Left ventricle myocardium inferior (tissue), 1 donor: Measurements from ENCODE around the gene TXK. TPM values are rescaled to one million over a fixed set of nuclear protein-coding genes. Genes with fewer than 3 reads are reported as not detected.

Source experiments
- DNase-seq: peaks from one replicate; pipeline ENCODE4 v3.0.0-alpha.2; 2020
- H3K27ac ChIP-seq: fragments of 200-600 bp; replicated peaks from 2 replicates; pipeline ENCODE4 v1.8.0; 2021
- H3K27me3 ChIP-seq: fragments of 200-600 bp; 2 replicates; pipeline ENCODE4 v1.8.0; 2021; ENCODE audit warnings: low read depth
- H3K36me3 ChIP-seq: fragments of 200-600 bp; 2 replicates; pipeline ENCODE4 v1.8.0; 2021
- H3K4me1 ChIP-seq: fragments of 200-600 bp; 2 replicates; pipeline ENCODE4 v1.8.0; 2021
- H3K4me3 ChIP-seq: fragments of 200-600 bp; 2 replicates; pipeline ENCODE4 v1.8.0; 2021; ENCODE audit warnings: mild to moderate bottlenecking, moderate library complexity
- H3K9me3 ChIP-seq: fragments of 200-600 bp; replicated peaks from 2 replicates; pipeline ENCODE4 v1.8.0; 2021
- intact Hi-C: fragments of 100-400 bp; cut with micrococcal nuclease; formaldehyde crosslinking; loops from one replicate; pipeline ENCODE4 v1.11.0; 2022
- total RNA-seq: library from RNA; stranded (reverse); fragmentation: NEBNext Ultra II Directional; extraction: Animal tissue kit (Norgen Biotek cat#: 25700); gene quantifications from one replicate; pipeline ENCODE4 v1.2.1, GENCODE V29; 2021
- TF ChIP-seq, protein P1 (sequence below): fragments of 200-600 bp; IDR thresholded peaks from 2 replicates; pipeline ENCODE4 v1.8.0; 2021; ENCODE audit warnings: antibody characterized with exemption, mild to moderate bottlenecking, borderline replicate concordance
- donor health status: DM: no; HTN: yes; CAD: no; lungs with severe emphysema.

The TXK gene
- total RNA-seq, 1 donor from 2014 or later = 0.71 TPM

- H3K4me1 ChIP-seq = no peaks in the 10 kb centered on the region
- H3K27ac ChIP-seq = no peak overlapping the region
- no peak overlapping the region for H3K4me3 ChIP-seq
- no peaks in the 10 kb centered on the region for H3K36me3 ChIP-seq
- H3K9me3 ChIP-seq = no peaks in the 10 kb centered on the region
- TF ChIP-seq, protein P1, sequence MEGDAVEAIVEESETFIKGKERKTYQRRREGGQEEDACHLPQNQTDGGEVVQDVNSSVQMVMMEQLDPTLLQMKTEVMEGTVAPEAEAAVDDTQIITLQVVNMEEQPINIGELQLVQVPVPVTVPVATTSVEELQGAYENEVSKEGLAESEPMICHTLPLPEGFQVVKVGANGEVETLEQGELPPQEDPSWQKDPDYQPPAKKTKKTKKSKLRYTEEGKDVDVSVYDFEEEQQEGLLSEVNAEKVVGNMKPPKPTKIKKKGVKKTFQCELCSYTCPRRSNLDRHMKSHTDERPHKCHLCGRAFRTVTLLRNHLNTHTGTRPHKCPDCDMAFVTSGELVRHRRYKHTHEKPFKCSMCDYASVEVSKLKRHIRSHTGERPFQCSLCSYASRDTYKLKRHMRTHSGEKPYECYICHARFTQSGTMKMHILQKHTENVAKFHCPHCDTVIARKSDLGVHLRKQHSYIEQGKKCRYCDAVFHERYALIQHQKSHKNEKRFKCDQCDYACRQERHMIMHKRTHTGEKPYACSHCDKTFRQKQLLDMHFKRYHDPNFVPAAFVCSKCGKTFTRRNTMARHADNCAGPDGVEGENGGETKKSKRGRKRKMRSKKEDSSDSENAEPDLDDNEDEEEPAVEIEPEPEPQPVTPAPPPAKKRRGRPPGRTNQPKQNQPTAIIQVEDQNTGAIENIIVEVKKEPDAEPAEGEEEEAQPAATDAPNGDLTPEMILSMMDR = no peak
- intact Hi-C loops = no loop called here
- H3K27me3 ChIP-seq = peaks cover 6% of the 10 kb centered on the region
- no peak for DNase-seq
Observed at GRCh38 chr4:48039561-48039960, 94.5 kb downstream of the TXK start.

DNA sequence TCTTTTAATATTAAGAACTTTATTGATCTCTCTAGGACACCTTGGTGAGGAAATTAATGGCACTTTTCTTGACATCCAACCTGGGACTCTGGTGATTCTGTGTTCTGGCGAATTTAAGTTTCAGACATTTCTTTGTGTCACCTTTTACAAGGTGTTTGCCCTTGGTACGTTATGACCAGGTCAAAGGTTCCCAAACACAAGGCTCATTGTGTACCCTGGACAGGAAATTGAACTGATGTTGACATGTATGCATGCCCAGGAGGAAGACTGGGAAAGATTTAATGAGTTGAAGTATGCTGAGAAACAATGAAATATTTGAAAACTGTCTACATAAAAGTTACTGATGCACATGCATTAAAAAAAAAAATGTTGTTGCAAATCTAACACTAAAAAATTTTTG lies 95.4 kb downstream of the TXK start:
- DNase-seq = no peak
- TF ChIP-seq, protein P1 = no peak
- H3K27ac ChIP-seq = no peak overlapping the region
- no peaks in the 10 kb centered on the region for H3K9me3 ChIP-seq
- H3K4me3 ChIP-seq = no peak overlapping the region
- intact Hi-C loops = no loop called here
- no peaks in the 10 kb centered on the region for H3K36me3 ChIP-seq
- H3K4me1 ChIP-seq = no peaks in the 10 kb centered on the region
- H3K27me3 ChIP-seq = peaks cover 6% of the 10 kb centered on the region

DNA sequence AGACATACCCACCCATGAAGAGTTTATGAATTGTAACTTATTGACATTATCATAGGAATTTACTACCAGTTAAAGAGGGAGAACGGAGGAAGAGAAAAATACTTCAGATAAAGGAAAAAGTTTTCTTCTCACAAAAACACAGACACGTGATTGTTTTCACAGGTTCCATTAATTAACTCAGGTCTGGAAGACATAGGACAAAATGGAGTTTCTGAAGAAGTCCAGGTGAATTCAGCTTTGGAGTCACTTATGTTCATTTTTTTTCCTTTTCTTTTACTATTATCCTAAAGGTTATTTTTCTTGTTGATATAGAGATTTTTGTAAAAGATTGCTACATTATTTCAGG lies 97.0 kb downstream of the TXK start:
- intact Hi-C loops = no loop called here
- Histone ChIP-seq H3K27ac (no peak overlapping the region), H3K27me3 (peaks cover 6% of the 10 kb centered on the region), H3K4me1 (peaks cover 7% of the 10 kb centered on the region), H3K9me3 (no peaks in the 10 kb centered on the region), H3K4me3 (no peak overlapping the region), H3K36me3 (no peaks in the 10 kb centered on the region)
- TF ChIP-seq, protein P1 = no peak
- DNase-seq = no peak

DNA sequence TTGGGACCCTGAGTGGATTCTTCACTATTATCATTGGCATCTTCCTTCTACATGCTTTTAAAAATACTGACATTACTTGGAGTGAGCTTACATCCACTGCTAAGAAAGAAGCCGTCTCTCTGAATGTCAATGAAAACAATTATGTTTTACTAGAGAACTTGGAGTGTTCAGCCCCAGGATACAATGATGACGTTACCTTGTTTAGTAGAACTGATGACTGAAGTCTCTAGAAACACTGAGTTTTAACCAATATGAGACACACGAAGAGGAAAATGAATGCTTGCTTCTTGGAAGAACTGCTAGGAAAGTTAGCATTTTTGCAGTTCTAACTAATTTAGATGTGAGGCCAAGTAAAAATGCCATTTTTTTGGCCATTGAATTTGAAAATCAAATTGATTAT lies 98.1 kb downstream of the TXK start:
- Histone ChIP-seq H3K36me3 (no peaks in the 10 kb centered on the region), H3K4me1 (peaks cover 12% of the 10 kb centered on the region), H3K4me3 (no peak overlapping the region), H3K27me3 (peaks cover 6% of the 10 kb centered on the region), H3K9me3 (no peaks in the 10 kb centered on the region), H3K27ac (no peak overlapping the region)
- DNase-seq = no peak
- TF ChIP-seq, protein P1 = no peak
- intact Hi-C loops = no loop called here

DNA sequence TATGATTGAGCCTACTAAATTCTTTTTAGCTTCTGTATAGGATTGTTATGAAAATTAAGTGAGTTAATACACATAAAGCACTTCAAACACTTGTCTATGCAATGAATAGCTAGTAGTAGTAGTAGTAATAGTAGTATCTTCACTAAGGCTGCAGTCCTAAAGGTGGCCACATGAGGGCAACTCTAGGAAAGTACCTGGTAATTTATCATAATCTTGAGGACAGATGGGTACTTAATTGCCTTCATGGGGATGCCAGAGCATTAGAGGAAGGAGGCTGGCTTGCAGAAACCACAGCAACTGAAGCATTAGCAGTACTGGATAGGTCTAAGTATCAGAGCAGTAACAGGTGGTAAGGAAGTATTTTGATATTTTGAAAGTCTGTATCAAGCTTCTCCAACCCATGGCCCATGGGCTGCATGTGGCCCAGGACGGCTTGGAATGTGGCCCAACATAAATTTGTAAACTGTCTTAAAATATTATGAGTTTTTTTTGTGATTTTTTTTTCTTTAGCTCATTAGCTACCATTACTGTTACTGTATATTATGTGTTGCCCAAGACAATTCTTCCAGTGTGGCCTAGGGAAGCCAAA lies 100.1 kb downstream of the TXK start:
- Histone ChIP-seq H3K4me1 (peaks cover 12% of the 10 kb centered on the region), H3K27me3 (no peaks in the 10 kb centered on the region), H3K9me3 (no peaks in the 10 kb centered on the region), H3K27ac (no peak overlapping the region), H3K36me3 (no peaks in the 10 kb centered on the region), H3K4me3 (no peak overlapping the region)
- intact Hi-C loops = no loop called here
- TF ChIP-seq, protein P1 = peak; percentile 46
- no peak for DNase-seq

DNA sequence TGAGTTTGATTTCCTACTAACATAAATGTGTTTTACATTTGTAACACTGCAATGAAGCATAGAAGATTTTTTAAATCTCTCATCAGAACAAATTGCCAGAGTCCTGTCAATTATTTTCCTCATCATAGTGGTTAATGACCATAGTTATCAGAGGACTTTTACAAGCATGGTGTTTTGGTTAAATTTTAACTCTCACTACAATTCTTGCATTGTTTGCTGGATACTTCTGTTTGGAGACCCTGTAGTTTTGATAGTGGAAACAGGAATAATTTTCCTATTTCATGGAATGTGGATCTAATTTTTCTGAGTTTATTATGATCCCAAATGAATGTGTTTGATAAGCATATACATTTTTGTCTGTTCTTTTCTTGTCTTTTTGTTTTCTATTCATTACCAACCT lies 100.6 kb downstream of the TXK start:
- Histone ChIP-seq H3K4me1 (peaks cover 12% of the 10 kb centered on the region), H3K4me3 (no peak overlapping the region), H3K9me3 (no peaks in the 10 kb centered on the region), H3K27me3 (no peaks in the 10 kb centered on the region), H3K36me3 (no peaks in the 10 kb centered on the region), H3K27ac (no peak overlapping the region)
- intact Hi-C loops = no loop called here
- DNase-seq = no peak
- TF ChIP-seq, protein P1 = no peak
